SU-DHL-6 (cell line): ENCODE data around the gene HDAC7.

Experiments
- H2AFZ ChIP-seq: fragments of 200-600 bp; sonication (generic); 2 replicates; pipeline ENCODE4 v1.6.1; 2014; ENCODE audit warnings: low read depth, mild to moderate bottlenecking, moderate library complexity, mixed read lengths, antibody characterized with exemption, low read length; ENCODE audit not compliant: severe bottlenecking
- H3F3A ChIP-seq: fragments of 200-600 bp; shearing (Covaris generic); 2 replicates; pipeline ENCODE4 v1.6.0; 2016; ENCODE audit warnings: antibody characterized with exemption, mild to moderate bottlenecking; ENCODE audit not compliant: insufficient read depth
- H3K27ac ChIP-seq: fragments of 200-600 bp; sonication (generic); 2 replicates; pipeline ENCODE4 v1.5.1; 2016; ENCODE audit warnings: low read depth, mild to moderate bottlenecking, low read length, moderate library complexity, mixed read lengths
- H3K27me3 ChIP-seq: fragments of 200-600 bp; sonication (generic), shearing (Covaris generic); 2 replicates; pipeline ENCODE4 v1.6.0; 2014; ENCODE audit warnings: mild to moderate bottlenecking, low read length
- H3K36me3 ChIP-seq: fragments of 200-600 bp; sonication (generic); 2 replicates; pipeline ENCODE4 v1.6.1; 2014; ENCODE audit warnings: mild to moderate bottlenecking, low read length, mixed read lengths
- H3K4me2 ChIP-seq: fragments of 300-600, 200-600 bp; shearing (Covaris generic), sonication (generic); 2 replicates; pipeline ENCODE4 v1.6.0; 2014; ENCODE audit warnings: low read length, low read depth, mild to moderate bottlenecking; ENCODE audit not compliant: poor library complexity, severe bottlenecking
- H3K4me3 ChIP-seq: fragments of 200-600 bp; sonication (generic); 2 replicates; pipeline ENCODE4 v1.5.1; 2014; ENCODE audit warnings: antibody characterized with exemption, low read length, mild to moderate bottlenecking, mixed read lengths; ENCODE audit not compliant: insufficient read depth, poor library complexity, severe bottlenecking
- H3K79me2 ChIP-seq: fragments of 200-600 bp; sonication (generic); 2 replicates; pipeline ENCODE4 v1.6.1; 2014; ENCODE audit warnings: mild to moderate bottlenecking, low read length, moderate library complexity; ENCODE audit not compliant: insufficient read depth
- H3K9ac ChIP-seq: fragments of 200-600 bp; sonication (generic); 2 replicates; pipeline ENCODE4 v1.7.0; 2014; ENCODE audit warnings: mild to moderate bottlenecking, low read length
- H3K9me2 ChIP-seq: fragments of 200-600 bp; sonication (generic); replicated peaks from 2 replicates; pipeline ENCODE4 v1.6.1; 2014; ENCODE audit warnings: low read length; ENCODE audit not compliant: insufficient read depth
- H3K9me3 ChIP-seq: fragments of 200-600 bp; sonication (generic); 2 replicates; pipeline ENCODE4 v1.6.1; 2014; ENCODE audit warnings: low read length, mixed read lengths; ENCODE audit not compliant: insufficient read depth
- H4K20me1 ChIP-seq: fragments of 200-600 bp; sonication (generic); 2 replicates; pipeline ENCODE4 v1.6.1; 2014; ENCODE audit warnings: low read depth, mild to moderate bottlenecking, antibody characterized with exemption, low read length, moderate library complexity, mixed read lengths
- EZH2phosphoT487 ChIP-seq: fragments of 200-600 bp; sonication (generic), shearing (Covaris generic); conservative IDR thresholded peaks from 2 replicates; pipeline ENCODE4 v1.6.1; 2018; ENCODE audit warnings: mild to moderate bottlenecking, antibody characterized with exemption, low read length, moderate library complexity, mixed read lengths
- TF ChIP-seq, protein P1 (sequence below): fragments of 200-600 bp; sonication (generic); IDR thresholded peaks from one replicate; pipeline ENCODE4 v1.5.1; 2017; ENCODE audit warnings: antibody characterized with exemption, mild to moderate bottlenecking, low read length, moderate library complexity; ENCODE audit not compliant: insufficient read depth, poor library complexity, severe bottlenecking

Gene HDAC7

DNA sequence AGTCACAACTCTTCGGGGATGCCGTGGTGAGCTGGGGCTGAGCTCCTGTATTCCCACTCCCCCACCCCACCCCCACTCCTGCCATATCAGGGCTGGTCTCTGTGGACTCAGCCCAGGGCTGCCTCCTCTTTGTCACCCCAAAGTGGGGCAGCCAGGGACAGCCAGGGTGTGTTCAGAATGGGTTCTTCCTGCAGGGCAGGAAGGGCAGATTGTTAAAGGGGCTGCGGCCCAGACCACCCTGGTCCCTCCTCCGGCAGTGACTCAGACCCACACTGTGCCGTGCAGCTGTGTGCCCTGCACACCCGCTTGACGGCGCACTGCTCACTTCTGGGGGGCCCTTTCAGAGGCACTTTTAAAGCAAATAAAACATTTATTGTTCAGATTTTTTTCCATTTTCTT is 37.3 kb downstream of the HDAC7 start:
- Histone ChIP-seq H3K27ac (no peak overlapping the region), H2AFZ (no peak overlapping the region), H3K36me3 (no peaks in the 10 kb centered on the region), H3K9me3 (no peaks in the 10 kb centered on the region), H3F3A (0 out of 2 replicates have a peak, but pooled peaks cover 11% of the 10 kb centered on the region), H4K20me1 (no peaks in the 10 kb centered on the region), H3K27me3 (no peaks in the 10 kb centered on the region), H3K9ac (no peak overlapping the region), H3K4me3 (no peak overlapping the region), H3K79me2 (no peaks in the 10 kb centered on the region), H3K9me2 (no peaks in the 10 kb centered on the region), H3K4me2 (no peak overlapping the region)
- TF ChIP-seq, protein P1, sequence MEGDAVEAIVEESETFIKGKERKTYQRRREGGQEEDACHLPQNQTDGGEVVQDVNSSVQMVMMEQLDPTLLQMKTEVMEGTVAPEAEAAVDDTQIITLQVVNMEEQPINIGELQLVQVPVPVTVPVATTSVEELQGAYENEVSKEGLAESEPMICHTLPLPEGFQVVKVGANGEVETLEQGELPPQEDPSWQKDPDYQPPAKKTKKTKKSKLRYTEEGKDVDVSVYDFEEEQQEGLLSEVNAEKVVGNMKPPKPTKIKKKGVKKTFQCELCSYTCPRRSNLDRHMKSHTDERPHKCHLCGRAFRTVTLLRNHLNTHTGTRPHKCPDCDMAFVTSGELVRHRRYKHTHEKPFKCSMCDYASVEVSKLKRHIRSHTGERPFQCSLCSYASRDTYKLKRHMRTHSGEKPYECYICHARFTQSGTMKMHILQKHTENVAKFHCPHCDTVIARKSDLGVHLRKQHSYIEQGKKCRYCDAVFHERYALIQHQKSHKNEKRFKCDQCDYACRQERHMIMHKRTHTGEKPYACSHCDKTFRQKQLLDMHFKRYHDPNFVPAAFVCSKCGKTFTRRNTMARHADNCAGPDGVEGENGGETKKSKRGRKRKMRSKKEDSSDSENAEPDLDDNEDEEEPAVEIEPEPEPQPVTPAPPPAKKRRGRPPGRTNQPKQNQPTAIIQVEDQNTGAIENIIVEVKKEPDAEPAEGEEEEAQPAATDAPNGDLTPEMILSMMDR = no peak
- TF ChIP-seq EZH2phosphoT487 = no peak

DNA sequence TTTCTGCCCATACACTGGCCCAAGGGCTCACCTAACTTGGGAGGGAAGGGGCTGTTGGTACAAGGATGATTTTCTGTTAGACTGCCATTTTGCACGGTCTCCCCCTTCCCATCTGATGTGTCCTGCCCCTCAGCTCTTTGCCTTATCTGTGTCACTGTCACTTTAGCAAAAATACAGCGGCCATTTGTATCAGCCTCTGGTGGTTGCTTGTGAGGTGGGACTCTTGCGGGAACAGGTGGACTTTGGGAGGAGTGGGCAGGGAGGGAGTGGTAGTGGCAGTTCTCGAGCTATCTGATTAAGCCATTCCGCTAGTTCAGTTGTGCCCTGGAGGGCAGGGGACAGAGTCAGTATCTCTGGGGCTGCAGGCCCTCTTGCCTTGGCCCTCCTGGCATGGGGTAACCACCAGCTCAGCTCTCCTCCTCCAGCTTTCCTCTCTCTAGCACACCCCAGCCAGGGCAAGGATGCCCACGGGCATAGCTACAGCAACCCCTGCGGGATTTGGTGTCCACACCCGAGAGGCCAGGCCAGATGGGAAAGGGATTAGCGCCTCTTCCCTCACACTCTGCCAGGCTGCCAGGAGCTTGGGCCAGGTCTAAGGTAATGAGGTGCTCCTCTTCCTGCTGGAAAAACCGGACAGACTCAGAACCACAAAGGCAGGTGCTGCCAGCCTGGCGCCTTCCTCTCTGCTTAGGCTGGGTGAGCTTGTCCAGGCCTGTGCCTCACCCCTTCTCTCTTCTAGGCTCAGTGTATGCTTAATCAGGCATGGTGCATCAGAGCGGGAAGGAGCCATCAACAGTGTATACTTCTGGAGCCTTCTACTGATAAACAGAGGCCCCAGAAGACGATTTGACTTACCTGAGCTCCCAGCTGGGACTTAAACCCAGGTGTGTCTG is 38.0 kb downstream of the HDAC7 start:
- TF ChIP-seq, protein P1 = no peak
- TF ChIP-seq EZH2phosphoT487 = no peak
- Histone ChIP-seq H4K20me1 (no peaks in the 10 kb centered on the region), H3K4me3 (no peak overlapping the region), H3F3A (0 out of 2 replicates have a peak, but pooled peaks cover 11% of the 10 kb centered on the region), H3K4me2 (no peak overlapping the region), H2AFZ (no peak overlapping the region), H3K9ac (no peak overlapping the region), H3K27ac (no peak overlapping the region), H3K9me3 (no peaks in the 10 kb centered on the region), H3K9me2 (no peaks in the 10 kb centered on the region), H3K36me3 (no peaks in the 10 kb centered on the region), H3K27me3 (no peaks in the 10 kb centered on the region), H3K79me2 (no peaks in the 10 kb centered on the region)

DNA sequence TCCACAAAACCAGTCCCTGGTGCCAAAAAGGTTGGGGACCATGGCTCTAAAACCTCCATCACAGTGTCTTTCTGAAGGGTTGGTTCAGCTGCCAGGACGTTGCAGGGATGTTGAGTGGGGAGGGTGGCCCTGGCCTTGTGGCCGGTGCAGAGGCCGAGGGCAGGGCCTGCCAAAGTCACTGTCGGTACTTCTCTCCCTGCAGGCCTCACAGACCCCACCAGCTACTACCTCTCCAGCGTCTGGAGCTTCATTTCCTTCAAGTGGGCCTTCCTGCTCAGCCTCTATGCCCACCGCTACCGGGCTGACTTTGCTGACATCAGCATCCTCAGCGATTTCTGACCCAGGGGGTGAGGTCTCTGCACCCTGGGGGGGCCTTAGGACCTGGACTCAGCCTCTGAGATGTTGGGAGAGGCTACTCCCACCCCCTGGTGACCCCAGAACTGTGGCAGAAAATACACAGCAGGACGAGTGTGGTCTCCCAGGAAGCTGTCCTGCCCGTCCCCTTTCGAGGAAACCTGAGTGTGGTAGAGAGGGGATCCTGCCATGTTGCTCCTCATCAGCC is 39.7 kb downstream of the HDAC7 start:
- 0 out of 2 replicates have a peak, but pooled peaks cover 11% of the 10 kb centered on the region for H3F3A ChIP-seq

More for the DNA sequence above, 39.7 kb downstream of the HDAC7 start:
- no peaks in the 10 kb centered on the region for H3K9me3 ChIP-seq
- H3K4me3 ChIP-seq = no peak overlapping the region
- H3K27me3 ChIP-seq = no peaks in the 10 kb centered on the region
- H3K36me3 ChIP-seq = no peaks in the 10 kb centered on the region
- H3K9me2 ChIP-seq = no peaks in the 10 kb centered on the region
- H3K79me2 ChIP-seq = no peaks in the 10 kb centered on the region
- H3K9ac ChIP-seq = no peak overlapping the region; the same call in 1 of the 2 replicates
- H2AFZ ChIP-seq = peak overlapping the region; percentile 79
- no peak for TF ChIP-seq EZH2phosphoT487
- TF ChIP-seq, protein P1 = no peak
- H3K27ac ChIP-seq = 0 out of 2 replicates have a peak overlapping the region, but pooled peaks have one; percentile 13
- H4K20me1 ChIP-seq = no peaks in the 10 kb centered on the region
- H3K4me2 ChIP-seq = peak overlapping the region; percentile 28
